ENCODE data around the gene RBM47. TPM values are rescaled to one million over a fixed set of nuclear protein-coding genes. Genes with fewer than 3 reads are reported as not detected.
A peak's percentile ranks its signal among the peaks of the same experiment; 100 is the strongest.

Gene RBM47
- total and polyA plus RNA-seq, 2 experiments from 2014 or later: 35.6 to 139 TPM

GRCh38 chr4:40579983-40580382 lies 49.7 kb downstream of the RBM47 start (continued):
- TF ChIP-seq REST (IDR thresholded peaks at IDR 0.05; ENCODE audit: unreplicated experiment) (no peak), CTCF (conservative IDR thresholded peaks at IDR 0.05; ENCODE audit: low read depth in 2 of 2) (no peak), JUNB (IDR thresholded peaks at IDR 0.05; ENCODE audit: unreplicated experiment) (no peak)

- DNase-seq (ENCODE audit: low spot score) (no peak), ATAC-seq (no peak)
- H3K4me1 ChIP-seq (ENCODE audit: insufficient read depth): peaks cover 25% of the 10 kb centered on the region
- no peaks in the 10 kb centered on the region; the same call in 1 of the 2 replicates for H3K36me3 ChIP-seq (ENCODE audit: insufficient read depth)
- H3K27ac Mint-ChIP-seq: peak overlapping the region; percentile 81
- peaks cover 4% of the 10 kb centered on the region for H3K27me3 Mint-ChIP-seq (ENCODE audit: insufficient read depth, low read depth, poor library complexity)
- no peaks in the 10 kb centered on the region; the same call in 2 of the 3 replicates for H3K9me3 Mint-ChIP-seq
- peaks cover 41% of the 10 kb centered on the region for H3K4me1 Mint-ChIP-seq
- no peaks in the 10 kb centered on the region for H3K27me3 ChIP-seq (ENCODE audit: insufficient read depth)
- peaks cover 33% of the 10 kb centered on the region for H3K36me3 Mint-ChIP-seq (ENCODE audit: low read depth)
- H4K20me1 ChIP-seq (replicated peaks; ENCODE audit: insufficient read depth): peaks cover 37% of the 10 kb centered on the region
- peaks cover 99% of the 10 kb centered on the region for H3K79me2 ChIP-seq (replicated peaks; ENCODE audit: insufficient read depth)
- peak overlapping the region; percentile 76 for H3K27ac ChIP-seq (ENCODE audit: low read depth)
- H3K4me3 ChIP-seq: no peak overlapping the region
- no peak overlapping the region for H2AFZ ChIP-seq
- no peak overlapping the region for H3K4me3 Mint-ChIP-seq
- H3K4me2 ChIP-seq: no peak overlapping the region
- peaks cover 8% of the 10 kb centered on the region; the same call in 1 of the 2 replicates for H3F3A ChIP-seq (replicated peaks; ENCODE audit: low read depth)
- H3K9me2 ChIP-seq (ENCODE audit: insufficient read depth): no peaks in the 10 kb centered on the region
- no peak for TF ChIP-seq CTCF (conservative IDR thresholded peaks at IDR 0.05; ENCODE audit: low read depth in 2 of 2)
- no peak for TF ChIP-seq REST (IDR thresholded peaks at IDR 0.05; ENCODE audit: unreplicated experiment)
- TF ChIP-seq CREB1 (CRISPR knock-in tag; IDR thresholded peaks at IDR 0.05; ENCODE audit: low read depth): no peak
Measured at GRCh38 chr4:40577588-40578253, 51.9 kb downstream of the RBM47 start.

Measured in GM23338 (cell line).